GM19455 (cell line): ENCODE results near the gene MED7.

ENCODE experiments used
- ATAC-seq: cut with Tn5 transposase; IDR thresholded peaks from one replicate; pipeline ENCODE4 v1.9.1; 2021; ENCODE audit not compliant: unreplicated experiment

MED7 gene

GRCh38 chr5:157164521-157164920 lies 21.9 kb upstream of the MED7 start:
- ATAC-seq = no peak

GRCh38 chr5:157162919-157163510 lies 20.4 kb upstream of the MED7 start:
- no peak for ATAC-seq

DNA sequence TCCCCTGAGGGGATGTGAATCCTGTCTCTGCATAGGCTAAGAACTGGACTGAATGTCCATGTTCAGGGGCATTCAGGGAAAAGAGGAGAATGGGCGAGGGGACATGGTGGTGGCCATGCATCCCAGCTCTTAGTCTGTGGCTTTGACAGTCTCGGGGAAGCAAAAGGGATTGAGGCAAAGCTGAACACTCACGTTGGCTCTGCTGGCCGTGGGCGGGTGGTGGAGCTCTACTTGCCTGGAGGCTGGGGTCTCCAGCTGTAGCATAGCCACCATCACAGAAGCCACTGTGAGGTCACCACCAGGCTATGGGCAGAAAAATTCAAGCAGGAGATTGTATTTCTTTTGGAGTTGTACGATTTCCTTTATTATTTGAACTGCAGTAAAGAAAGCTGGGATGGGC lies 19.3 kb upstream of the MED7 start:
- no peak for ATAC-seq

DNA sequence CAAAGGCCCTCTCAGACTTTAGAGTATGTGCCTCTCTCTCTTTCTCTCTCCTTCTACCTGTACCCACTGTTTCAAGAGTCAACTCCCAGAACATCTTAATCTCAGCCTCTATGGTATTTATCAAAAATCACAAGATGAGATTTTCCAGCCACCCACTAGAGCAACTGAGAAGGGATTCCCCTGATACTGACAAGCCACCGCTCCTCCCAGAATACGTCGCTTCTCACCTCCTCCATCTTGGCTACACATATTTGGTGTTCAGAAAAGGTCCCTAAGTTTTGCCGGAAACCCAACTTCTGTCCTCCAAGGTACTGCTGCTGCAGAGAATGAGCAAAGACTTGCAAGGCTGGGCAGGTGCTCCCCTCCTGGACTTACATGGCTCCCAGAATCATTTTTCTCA lies 17.3 kb upstream of the MED7 start:
- ATAC-seq = no peak

- ATAC-seq = no peak
These were observed 16.6 kb upstream of the MED7 start for GRCh38 chr5:157159209-157159751.

DNA sequence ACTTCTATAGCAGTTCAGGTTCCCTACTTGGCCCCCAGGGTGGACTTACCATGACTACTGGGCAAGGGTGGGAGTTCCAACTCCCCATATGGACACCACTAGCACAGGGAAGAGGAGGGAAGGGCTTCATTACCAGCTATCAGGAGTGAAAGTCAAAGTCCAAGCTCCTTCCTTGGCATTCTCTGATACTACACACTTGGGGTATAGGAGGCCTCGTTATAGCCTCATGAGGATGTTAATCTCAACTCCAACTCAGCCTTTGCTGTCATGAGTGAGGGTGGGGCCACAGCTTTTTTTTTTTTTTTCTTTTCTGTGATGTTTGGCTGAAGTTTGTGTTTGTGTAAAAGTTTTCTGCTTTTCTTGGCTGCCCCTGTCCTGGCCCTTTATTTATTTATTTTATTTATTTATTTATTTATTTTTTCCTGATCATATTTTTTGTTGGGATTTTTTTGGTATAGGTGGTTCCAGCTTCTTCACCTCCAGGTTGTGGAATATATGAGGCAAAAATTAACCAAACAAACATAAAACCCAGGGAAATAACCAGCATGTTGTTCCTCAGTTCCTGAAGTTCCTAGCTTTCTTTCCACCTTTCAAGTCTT lies 14.7 kb upstream of the MED7 start:
- ATAC-seq = no peak

DNA sequence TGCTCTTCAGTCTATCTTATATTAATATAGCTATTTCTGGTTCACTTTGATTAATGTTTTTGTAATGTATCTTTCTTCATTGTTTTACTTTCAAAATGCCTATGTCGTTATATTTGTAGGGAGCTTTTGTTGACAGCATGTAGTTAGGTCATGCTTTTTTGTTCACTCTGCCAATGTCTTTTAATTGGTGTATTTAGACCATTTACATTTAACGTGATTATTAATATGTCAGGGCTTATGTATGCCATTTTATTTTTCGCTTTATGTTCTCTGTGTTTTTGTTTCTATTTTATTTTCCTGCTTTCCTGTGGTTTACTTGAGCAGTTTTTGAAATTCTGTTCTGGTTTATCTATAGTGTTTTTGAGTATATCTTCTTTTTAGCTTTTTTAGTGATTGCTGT lies 12.6 kb upstream of the MED7 start:
- no peak for ATAC-seq

DNA sequence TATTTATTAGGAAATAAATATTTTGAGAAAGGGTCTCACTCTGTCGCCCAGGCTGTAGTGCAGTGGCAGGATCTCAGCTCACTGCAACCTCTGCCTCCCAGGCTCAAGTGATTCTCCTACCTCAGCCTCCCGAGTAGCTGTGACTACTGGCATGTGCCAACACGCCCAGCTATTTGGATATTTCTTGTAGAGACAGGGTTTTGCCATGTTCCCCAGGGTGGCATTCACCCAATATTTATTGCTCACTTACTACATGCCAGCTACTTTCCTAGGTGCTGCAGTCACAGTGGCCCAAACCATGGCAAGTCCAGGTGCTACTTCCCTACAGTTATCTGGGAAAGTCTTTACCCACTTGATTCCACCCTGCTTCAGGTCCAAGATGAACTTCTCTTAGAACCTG lies 8.3 kb upstream of the MED7 start:
- ATAC-seq = no peak

DNA sequence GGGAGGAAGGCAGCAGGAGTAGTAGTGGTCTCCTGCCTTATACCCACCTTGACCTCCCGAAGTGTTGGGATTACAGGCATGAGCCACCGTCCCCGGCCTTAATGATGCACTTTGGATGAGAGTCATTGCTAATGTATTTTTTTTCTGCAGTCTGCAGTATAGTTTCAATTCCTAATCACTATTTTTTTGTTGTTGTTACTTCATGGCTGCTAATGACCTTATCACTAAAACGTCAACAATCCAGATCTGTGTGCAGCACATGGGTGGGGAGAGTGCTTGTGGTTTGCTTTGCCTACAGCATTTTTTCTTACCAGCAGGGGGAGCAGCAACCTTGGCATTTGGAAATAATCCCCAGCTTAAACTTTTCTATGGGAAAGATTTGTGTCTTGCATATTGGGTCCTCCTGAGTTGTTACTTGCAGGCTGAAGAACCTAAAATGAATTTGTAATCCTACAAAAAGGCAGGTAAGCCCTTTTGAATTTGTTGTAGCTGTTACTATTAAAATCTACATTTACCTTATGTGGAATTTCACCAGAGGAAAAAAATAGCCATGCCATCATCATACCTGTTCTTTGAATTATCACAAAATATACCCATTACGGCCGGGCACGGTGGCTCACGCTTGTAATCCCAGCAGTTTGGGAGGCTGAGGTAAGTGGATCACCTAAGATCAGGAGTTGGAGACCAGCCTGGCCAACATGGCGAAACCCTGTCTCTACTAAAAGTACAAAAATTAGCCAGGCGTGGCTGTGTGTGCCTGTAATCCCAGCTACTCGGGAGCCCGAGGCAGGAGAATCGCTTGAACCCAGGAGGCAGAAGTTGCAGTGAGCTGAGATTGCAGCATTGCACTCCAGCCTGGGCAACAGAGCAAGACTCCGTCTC lies 6.3 kb upstream of the MED7 start:
- peak; percentile 57 for ATAC-seq

DNA sequence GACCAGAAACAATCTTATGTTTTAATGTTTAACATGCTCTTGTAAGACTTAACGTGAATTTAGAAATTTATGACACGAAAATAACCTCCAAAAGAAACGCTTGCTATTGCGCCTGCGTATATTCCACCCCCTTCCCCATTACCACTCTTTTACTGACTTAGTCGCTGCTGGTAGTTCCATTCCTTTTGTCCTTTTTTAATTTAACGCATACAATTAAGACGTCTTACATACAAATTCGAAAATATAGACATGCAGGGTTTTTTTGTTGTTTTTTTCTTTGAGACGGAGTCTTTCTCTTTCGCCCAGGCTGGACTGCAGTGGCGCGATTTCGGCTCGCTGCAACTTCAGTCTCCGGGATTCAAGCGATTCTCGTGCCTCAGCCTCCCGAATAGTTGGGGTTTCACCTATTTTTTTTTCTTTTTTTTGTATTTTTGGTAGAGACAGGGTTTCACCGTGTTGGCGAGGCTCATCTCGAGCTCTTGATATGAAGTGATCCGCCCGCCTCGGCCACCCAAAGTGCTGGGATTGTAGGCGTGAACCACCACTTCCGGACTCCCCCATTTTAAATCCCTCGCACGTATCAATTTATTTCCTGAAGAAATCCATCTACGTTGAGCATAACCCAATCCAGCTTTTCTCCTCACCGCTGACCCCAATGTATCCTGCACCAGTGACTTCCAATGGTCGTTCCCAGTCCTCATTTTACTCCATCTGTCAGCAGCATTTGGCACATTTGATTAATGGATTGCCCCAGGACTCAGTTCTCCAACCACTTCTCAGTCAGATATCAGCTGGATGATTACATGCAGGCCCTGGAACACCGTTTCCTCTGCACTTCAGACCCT lies 684 bp upstream of the MED7 start:
- ATAC-seq = peak; percentile 35

DNA sequence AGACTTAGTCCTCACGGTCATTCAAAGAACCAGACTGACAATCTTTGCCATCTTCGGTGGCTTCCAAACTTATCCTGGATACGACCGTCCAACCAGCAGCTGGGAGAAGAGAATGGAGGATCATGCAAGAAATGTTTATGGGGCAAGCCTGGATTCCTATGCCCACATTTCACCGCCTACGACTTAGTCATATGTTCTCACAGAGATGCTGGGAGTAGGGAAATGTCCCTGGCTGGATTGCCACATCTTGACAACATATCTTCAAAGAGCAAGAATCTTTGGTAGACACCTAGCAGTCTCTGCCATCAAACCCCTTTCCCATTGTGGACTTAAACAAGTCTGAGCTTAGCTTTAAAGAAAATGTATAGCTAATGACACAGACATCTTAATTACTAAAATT lies 5.0 kb downstream of the MED7 start:
- ATAC-seq = no peak

DNA sequence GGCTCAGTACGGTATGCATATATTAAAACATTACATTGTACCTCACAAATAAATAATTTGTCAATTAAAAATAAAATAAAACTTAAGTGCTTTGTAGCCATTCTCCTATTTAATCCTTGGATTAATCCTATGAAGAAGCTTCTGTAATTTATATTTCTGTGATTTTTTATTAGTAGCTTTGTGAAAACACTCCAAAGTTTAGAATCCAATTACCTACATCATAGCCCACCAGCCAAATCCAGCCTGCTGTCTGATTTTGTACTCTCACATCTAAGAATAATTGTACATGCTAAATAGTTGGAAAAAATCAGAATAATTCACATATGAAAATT lies 10.4 kb downstream of the MED7 start:
- no peak for ATAC-seq

DNA sequence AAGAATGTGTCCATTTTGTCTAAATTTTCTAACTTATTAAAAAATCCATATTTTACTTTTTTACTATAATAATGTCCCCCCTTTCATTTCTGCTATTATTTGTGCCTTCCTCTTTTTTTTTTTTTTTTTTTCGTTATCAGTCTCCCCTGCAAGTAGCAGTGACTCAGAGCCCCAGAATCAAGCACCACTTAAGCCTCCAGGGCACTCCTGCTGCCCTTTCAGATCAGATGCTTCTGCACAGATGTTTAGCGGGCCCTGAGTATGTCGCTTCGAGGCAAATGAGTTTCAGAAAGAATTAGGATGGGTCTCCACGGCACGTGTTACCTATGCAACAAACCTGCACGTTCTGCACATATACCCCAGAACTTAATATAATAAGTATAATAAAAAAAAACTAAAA lies 11.7 kb downstream of the MED7 start:
- no peak for ATAC-seq

DNA sequence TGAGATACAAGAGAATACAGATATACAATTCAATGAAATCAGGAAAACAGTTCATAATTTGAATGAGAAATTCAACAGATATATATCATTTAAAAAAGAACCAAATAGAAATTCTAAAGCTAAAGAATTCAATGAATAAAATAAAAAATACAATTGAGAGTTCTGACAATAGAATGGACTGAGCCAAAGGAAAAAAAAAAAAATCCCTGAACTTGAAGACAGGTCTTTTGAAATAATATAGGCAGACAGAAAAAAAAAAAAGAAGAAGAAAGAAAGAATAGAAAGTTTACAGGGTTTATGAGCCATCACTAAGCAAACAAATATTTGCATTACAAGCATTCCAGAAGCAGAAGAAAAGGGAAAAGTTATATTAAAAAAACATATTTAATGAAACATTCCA lies 21.0 kb downstream of the MED7 start:
- ATAC-seq = no peak

DNA sequence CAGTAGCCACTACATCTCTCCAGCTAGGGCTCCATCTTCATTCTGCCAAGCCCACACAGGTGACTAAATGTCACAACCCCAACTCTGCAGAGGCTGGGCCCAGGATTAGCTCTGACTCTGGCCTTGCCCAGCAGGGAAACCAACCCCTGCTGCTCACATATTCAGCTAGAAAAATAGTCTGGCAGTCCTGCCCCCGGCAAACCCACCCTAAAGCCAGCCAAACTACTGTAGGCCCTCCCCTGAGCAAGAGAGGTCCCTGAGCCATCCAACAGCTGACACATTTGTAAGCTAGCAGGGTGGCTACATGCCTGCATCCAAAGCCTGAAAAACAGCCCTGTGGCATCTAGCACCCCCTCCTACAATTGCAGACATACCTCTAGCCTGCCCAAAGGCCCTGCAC lies 22.6 kb downstream of the MED7 start:
- ATAC-seq = no peak

DNA sequence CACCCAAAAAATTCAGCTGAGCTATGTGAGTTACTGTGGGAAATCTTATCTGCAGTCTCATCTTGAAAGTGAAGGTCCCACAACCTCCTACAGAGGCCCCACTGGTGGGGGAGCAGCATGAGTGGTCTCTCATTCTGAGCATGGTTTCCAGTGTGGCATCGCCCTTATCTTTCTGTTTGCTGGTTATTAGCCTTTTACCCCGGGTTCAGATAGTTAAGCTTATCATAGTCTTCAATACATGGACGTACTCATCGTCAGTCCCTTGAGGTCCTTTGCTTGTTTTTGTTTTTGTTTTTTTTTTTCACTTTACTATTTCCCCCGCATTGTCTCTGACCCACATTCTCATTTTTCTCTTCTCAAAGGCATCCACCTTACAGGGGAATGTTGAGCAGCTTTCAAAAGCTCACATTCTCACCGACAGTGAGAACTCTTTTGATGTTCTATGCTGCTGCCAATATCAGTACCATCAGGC lies 26.1 kb downstream of the MED7 start:
- ATAC-seq = peak; percentile 76

DNA sequence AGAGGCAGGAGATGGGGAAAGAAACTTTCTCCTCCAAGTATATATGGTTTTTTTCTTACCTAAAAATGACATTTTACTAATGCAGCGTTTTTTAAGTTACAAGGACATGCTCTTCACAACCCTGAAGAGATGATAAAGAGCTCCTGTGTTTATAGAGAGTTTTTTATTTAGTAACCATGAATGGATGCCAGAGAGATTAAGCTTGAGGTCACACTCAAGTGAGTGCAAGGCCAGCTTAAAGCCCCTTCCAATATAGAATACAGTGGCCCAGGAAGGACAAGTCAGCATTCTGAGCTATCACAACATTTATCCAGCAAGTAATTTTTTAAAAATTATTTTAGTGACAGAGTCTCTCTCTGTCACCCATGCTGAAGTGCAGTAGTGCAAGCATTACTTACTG lies 27.2 kb downstream of the MED7 start:
- ATAC-seq = no peak

DNA sequence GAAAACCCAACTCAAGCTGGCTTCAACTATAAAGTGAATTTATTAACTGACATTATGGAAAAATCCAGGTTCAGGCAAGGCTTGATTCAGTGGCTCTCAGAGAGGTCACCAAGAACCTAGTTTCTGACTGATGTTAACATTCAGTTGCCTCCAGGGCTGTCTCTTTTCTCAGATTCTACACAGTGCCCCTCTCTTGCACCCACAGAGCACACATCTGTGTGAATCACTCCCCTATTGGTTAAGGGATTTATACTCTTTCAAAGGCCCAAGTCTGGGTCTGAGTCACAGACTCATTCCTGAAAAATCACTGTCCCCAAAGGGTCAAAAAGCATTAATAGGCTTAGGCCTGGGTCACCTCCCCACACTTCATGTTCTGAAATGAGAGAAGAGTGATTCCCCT lies 27.7 kb downstream of the MED7 start:
- no peak for ATAC-seq

GRCh38 chr5:157113002-157113401 lies 29.7 kb downstream of the MED7 start:
- no peak for ATAC-seq

GRCh38 chr5:157109744-157110143 lies 32.9 kb downstream of the MED7 start:
- peak; percentile 79 for ATAC-seq

DNA sequence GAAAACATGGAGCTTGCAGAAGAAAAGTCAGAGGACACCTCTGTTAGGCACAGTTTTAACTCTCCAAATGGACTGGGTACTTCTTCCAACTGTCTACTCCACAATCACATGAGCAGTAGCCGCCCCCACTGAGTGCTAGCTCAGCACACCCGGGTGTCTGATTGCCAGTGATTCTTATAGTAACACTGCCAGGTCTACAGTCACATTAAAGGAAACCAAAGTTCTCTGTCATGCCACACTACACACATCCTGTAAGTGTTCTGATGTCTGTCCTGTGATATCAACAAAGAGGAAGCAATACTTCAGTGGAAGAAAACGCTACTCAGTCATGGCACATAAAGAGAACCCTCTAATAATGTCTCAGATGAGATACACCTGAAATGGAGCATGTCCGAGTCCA lies 33.7 kb downstream of the MED7 start, which contains the start of gene HAVCR2:
Gene HAVCR2 (minus strand): TSS at position 69 of the 400 bp plus-strand sequence. CDS start 61 bp downstream, at position 8.
- ATAC-seq = peak; percentile 68
